Activated CD4-positive, CD25-positive, alpha-beta regulatory T cell treated with anti-CD3 and anti-CD28 coated beads, Interleukin-2, amount 50 U/mL, for 72 hours (primary cell): ENCODE data around the gene GAB2.
"Not testable (repeated sequence)": the region's sequence is repeated elsewhere in the genome, so short reads cannot be mapped to it uniquely, and the experiment has no call there.

Experiments used
- DNase-seq: peaks from one replicate; pipeline ENCODE4 v3.0.0; 2021

GAB2 gene

DNA sequence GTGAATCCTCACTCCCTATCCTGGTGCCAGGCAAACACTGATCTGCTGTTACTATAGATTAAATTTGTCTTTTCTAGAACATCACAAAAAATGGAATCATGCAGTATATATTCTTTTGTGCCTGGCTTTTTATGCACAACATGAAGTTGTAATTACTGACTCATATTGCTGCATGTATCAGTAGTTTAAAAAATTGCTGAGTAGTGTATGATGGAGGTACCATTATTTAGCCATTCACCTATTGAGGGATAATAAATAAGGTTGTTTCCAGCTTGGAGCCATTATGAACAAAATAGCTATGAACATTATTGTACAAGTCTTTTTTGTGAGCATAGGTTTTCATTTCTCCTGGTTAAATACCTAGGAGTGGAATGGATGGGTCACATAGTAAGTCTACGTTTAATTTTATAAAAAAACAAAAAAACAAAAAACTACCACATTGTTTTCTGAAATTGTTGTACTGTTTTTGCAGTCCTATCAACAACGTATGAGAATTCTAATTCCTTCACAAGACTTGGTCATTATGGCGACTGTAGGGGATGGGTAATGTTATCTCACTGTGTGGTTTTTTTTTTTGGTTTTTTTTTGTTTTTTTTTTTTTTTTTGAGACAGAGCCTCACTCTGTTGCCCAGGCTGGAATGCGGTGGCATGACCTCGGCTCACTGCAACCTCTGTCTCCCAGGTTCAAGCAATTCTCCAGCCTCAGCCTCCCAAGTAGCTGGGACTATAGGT, 117.3 kb downstream of the GAB2 start:
- no peak for DNase-seq

DNA sequence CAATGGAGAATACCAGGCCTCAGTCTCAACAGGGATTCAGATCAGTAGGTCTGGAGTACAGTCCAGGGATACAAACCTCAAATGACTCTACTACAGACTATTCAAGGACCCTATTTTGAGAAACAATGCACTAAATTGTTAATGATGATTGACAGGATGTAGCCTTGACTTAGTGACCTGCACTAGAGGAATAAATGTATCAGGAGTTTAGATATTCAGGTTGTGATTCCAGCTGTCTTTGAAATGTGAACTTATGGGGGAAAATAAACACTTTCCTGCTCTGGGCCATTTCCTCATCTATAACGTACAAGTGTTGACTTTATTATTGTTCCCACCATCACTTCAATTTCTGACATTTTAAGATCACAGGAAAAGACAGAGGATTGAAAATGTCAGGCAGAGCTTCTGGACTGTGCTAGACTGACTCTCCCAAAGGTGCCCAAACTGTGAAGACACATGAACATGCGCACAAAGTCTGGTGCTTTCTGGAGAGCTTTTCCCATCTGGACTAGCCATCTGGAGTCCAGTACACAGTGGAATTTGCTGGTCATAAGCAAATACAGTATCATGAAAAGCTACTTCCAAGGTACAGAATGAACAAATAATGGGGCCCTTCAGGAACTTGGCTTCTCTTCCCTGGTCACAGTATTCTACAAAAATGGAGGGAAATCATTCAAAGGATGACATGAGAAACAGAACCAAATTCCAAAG, 118.5 kb downstream of the GAB2 start:
- DNase-seq: no peak

DNA sequence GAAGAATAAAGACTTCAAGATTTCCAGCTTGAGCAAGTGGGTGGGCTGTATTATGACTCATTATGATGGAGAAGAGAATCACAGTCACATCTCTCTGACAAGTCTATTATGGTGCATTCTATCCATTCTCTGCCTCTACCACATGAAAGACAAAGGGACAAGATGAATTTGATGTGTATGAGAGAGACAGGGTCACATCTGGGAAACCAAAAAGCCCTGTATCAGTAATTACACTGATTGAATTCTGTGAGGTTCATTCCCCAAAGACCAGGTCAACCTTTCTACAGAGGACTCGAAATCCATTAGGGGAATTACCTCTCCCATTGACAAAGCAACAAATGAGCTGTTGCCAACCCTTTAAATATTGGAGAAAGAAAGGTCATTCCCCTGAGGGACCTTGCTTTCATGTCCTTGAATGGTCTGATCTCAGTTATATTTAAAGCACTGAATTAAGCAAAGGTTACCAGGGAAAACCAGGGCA, 119.3 kb downstream of the GAB2 start:
- DNase-seq: no peak

DNA sequence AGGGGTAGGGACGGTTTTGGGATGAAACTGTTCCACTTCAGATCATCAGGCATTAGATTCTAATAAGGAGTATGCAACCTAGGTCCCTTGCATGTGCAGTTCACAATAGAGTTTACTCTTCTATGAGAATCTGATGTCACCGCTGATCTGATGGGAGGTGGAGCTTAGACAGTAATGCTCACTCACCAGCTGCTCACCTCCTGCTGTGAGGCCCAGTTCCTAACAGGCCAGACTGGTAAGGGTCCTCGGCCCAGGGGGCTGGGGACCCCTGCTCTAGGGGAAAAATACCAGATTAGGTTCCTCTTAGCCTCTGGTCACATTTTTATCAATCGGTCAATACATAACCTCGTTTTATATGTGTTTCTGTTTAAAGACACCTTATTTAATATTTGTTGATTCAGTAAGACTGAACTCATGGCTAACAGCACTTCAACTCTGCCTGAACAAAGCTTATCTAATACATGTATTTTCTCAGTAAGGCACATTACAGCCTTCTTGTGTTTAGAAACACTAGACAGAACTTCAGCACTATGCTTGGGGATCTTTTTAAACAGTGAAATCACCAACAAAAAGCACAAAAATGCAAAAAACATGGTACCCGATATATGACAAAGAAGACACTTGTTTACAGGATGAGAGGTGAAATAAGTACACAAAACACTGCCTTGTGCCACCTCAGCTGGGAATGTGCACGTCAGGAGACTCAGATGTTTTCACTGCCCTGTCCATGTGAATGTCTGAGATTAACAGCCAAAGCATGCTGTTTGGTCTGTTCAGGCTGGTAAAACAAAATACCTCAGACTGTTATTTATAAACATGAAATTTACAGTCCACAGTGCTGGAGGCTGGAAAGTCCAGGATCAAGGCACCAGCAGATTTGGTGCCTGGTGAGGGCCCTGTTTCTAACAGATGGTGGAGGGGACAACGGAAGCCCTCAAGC, 121.4 kb downstream of the GAB2 start:
- no peak for DNase-seq

DNA sequence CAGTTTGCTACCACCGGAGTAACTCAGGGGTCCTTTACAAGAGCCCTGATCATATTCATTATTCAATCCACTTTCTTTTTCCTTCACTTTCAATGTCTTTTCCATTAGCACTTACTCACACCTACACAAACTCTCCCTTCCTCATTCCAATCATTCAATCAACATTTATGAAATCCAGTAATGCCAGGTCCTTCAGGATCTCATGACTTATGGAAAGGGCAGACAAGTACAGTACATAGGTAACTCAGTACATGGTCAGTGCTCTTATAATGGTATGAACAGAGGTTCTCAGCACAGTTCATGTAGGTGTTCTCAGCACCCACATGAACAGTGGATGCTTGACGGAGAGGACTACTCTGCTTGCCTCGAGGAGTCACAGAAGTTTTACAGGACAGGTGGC, 122.3 kb downstream of the GAB2 start:
- no peak for DNase-seq

DNA sequence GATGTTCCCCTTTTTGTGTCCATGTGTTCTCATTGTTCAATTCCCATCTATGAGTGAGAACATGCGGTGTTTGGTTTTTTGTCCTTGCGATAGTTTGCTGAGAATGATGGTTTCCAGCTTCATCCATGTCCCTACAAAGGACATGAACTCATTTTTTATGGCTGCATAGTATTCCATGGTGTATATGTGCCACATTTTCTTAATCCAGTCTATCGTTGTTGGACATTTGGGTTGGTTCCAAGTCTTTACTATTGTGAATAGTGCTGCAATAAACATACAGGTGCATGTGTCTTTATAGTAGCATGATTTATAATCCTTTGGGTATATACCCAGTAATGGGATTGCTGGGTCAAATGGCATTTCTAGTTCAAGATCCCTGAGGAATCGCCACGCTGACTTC, 123.5 kb downstream of the GAB2 start:
- DNase-seq: not testable (repeated sequence)

DNA sequence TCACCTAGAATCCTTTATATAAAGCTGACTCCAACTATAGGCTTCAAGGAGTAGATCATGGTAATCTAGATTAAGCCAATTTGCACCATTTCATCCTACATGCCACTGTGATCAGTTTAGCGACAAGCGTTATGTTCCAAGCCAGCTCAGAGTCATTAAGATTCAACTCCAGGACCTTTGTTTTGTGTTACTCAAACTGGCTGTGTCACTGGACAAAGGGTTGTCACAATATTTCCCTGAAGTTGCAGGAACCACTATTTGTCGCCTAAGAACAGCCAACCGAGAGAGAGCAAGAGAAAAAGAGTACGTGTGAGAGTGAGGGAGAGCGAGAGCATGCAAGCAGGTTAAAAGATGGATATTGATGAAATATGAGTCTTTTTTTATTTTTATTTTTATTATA, 124.1 kb downstream of the GAB2 start:
- no peak for DNase-seq

DNA sequence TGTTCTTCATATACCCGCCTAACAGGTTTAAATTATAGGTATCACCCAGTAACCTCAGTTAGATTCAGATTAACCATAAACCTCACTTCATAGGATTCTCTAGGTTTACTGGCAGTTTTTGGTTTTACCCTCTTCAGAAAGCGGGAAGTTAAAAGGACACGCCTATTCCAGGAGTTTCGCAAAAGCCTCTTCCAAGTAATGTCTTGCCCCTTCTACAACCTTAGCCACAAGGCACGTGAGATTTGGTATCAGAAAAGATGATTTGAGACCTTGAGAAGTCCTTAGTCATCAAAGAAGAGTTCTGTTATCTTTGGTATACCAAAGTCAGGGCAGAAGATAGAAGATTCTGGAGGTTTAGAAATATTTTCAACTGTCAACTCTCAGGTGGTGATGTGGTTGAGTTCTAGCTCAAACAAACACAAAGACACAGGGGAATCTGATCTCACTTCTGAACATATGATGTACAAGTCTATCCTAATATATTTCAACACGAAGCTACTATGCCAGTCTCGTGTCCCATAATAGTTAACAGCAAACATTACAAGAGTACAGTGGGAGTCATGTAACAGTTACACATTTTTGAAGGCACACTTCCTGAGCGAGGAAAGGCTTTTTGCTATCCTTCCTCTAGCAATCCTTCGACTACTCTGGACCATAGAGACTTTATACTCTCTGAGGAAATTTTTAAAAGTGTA, 125.4 kb downstream of the GAB2 start:
- DNase-seq: no peak

DNA sequence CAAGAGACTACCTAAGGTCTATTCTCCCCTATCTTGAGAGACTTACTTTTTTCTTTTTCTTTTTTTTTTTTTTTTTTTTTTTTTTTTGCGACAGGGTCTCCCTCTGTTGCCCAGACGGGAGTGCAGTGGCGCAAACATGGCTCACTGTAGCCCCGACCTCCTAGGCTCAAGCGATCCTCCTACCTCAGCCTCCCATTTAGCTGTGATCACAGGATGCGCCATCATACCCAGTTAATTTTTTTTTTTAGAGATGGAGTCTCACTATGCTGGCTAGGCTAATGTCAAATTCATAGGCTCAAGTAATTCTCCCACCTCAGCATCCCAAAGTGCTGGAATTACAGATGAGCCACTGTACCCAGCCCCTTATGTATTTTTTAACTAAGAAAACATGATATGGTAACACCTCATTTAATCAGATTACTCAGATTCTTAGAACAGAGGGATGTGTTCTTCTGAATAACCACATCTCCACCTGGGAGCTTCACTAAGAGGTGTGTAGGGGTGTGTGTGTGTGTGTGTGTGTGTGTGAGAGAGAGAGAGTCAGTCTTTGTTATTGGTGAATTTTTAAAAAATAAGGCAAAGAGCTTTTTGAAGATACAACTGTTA, 126.0 kb downstream of the GAB2 start:
- DNase-seq: no peak

DNA sequence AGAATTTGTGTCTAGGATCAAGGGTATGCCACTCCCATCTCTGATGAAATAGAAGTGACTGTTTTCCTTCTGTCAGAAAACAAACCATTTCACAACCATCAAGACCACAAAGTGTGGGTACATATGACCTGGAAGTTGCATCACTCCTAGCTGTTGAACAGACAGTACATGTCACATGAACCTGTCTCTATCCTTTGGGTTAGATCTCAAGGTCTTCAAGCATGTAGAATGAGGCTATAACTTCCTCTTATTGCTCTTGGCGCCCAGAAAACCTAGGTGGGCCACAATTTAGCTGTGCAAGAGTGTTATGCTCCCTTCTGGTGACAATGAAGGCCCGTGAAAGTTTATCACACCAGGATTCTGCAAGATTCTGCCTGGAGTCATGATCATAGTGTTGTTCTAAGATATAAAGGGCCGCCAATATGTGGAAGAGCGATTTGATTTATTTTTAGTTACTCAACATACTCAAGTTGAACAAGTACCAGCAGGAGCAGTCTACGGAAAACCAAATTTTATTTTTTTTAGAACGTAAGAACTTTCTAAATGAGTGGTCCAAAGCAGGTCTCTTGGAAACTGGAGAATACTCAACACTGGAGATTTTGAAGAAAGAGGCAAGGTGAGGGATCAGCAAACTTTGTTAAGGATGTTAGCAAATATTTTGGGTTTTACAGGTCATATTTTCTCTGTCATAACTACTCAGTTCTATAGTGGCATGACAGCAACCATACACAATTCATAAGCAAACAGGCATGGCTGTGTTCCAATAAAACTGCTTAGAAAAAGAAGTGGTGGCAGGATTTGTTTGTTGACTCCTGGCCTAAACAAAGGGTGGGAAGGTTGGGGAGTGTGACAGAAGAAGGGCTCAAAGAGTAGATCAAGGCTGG, 127.1 kb downstream of the GAB2 start:
- no peak for DNase-seq

DNA sequence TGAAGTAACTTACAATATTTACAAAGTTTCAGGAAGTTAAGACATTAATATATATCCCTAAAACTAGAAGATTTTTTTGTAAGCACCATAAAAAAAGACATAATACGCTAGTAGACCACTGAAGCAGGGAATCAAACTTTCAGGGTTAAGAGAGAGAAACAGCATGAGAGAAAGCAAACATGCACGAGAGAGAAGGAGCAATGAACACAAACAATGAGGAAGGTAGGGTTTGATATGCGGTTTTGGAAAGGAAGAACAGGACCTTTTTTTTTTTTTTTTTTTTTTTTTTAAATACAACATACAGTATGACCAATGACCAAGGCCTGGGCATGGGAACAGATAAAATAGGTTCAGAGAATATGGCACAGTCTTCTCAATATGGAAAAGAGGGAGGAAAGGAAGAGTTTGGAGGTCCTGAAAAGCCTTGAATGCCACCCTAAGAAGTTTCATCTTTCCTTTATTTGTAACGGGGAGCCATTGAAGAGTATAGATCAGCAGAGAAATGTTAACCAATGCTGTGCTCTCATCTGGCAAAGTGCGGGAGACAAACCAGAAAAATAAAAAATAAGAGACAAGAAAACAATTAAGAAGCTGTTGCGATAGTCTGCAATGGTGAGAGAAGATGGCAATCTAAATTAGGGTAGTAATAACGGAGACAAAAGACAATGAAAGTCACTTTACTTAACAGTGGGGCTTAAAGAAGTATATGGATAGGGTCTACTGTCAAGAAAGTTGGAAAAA, 127.9 kb downstream of the GAB2 start:
- no peak for DNase-seq

DNA sequence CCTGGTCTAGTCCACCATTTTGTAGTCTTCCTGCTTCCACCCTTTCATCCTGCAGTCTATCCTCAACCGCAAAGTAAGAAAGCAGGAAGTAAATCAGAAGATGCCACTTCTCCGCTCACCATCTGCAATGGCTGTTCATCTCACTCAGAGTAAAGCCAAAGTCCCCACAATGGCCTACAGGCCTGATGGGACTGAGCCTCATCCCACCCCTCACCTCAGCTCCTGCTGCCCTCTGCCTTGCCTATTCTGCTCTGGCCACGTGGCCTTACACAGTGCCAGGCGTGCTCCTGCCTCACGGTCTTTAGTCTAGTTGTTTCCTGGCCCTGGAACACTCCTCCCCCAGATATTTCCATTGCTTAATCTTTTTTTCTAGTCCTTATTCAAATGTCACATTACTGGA, 133.4 kb downstream of the GAB2 start:
- no peak for DNase-seq

DNA sequence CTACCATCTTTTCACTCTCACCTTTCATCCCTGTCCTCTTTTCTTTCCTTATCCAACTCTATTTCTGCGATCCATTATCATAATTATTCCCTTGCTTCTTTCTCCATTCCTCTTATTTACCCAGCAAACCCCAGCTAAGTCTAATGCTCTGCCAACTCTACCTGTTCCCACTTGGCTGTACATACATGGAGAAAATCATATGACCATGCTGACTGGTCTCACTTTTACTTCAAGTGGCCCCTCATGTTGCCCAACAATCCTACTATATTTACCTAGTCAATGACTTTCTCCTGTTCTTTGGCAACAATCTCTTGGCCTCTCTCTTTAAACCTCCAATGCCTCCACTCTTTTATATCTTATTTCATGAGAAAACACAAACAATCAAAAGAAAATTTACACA, 134.8 kb downstream of the GAB2 start:
- no peak for DNase-seq

DNA sequence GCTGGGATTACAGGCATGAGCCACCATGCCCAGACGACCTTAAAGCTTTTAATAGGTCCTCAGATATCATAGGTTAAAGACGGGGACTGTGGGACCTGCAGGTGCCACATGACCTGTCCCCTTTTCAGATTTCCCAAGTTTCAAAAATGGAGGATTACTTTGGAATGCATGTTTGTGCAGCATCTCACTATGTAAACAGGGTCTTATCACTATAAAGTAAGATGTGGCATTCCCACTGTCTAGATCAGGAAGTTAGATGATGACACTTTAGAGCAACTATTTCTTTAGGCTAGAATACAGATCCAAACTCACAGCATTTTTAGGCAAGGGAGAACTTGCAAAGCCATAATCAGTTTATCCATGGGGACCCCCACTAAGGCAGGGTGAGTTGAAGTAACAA, 136.1 kb downstream of the GAB2 start:
- DNase-seq: no peak

DNA sequence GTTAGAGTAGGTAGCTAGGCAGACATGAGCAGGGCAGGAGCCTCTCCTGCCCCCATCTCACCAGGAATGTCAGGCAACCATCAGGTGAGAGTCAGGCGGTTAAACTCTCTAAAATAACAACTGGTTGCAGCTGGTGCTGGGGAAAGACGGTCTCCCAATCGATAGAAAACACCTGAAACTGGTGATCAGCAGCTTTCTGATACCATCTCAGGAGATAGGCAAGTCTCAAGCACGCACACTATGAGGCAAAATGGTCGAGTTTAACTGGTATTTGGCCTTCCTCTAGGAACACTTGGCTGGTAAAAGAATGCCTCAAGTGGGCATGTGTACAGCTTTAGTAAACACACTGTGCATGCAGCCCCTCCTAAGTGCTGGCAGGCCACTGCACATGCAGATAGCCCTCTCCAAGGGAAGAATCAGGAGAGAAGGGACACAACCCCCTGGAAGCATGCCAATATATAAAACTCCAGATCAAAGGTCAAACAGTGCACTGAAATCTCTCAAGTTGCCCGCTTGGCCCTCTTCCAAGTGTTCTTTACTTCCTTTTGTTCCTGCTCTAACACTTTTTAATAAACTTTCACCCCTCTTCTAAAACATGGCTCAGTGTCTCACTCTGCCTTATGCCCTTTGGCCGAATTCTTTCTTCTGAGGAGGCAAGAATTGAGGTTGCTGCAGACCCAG, 140.2 kb downstream of the GAB2 start:
- no peak for DNase-seq

DNA sequence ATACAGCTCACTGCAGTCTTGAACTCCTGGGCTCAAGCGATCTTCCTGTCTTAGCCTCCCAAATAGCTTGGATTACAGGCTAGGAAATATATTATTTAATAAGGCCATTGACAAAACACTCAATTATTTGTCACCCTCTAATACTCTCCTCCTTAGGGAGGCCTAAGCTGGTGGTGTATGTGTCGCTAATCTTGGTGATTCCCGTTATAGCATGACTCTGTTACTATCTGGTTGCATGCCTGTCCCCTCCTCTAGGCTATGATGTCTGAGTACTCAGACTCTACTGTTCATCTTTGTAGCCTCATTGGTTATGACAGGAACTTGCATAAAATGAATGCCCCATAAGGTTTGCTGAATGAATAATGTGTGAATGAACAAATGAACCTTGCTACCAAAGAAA, 141.3 kb downstream of the GAB2 start:
- DNase-seq: no peak

DNA sequence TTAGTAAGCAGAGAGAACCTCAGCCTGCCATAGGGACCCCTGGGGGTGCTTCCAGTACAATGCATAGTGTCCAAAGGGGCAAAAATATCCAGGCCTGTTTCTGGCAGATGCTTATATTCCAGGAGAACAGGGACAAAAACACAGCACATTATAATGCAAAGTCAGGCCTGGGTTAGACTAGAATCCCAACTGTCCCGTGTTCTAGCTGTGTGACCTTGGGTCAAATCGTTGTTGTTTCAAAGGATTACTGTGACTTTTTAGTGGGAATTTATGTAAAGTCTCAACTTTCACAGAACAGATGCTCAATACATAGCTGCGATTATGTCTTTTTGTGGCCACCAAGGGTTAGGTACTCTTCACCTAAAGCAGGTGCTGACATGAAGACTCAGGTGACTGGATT, 142.9 kb downstream of the GAB2 start:
- no peak for DNase-seq

DNA sequence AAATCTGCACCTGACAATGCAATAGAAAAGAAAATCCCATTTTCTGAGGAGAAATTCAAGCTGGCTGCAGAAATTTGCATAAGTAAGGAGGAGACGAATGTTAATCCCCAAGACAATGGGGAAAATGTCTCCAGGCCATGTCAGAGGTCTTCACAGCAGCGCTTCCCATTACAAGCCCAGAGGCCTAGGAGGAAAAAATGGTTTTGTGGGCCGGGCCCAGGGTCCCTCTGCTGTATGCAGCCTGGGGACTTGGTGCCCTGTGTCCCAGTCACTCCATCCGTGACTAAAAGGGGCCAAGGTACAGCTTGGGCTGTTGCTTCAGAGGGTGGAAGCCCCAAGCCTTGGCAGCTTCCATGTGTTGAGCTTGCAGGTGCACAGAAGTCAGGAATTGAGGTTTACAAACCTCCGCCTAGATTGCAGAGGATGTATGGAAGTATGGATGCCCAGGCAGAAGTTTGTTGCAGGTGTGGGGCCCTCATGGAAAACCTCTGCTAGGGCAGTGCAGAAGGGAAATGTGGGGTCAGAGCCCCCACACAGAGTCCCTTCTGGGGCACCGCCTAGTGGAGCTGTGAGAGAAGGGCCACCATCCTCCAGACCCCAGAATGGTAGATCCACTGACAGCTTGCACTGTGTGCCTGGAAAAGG, 144.9 kb downstream of the GAB2 start:
- DNase-seq: not testable (repeated sequence)

DNA sequence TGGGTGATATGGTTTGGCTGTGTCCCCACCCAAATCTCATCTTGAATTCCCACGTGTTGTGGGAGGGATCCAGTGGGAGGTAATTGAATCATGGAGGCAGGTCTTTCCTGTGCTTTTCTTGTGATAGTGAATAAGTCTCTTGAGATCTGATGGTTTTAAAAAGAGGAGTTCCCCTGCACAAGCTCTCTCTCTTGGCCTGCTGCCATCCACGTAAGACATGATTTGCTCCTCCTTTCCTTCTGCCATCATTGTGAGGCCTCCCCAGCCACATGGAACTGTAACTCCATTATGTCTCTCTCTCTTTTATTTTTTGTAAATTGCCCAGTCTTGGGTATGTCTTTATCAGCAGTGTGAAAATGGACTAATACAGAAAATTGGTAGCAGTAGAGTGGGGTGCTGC, 145.8 kb downstream of the GAB2 start:
- DNase-seq: not testable (repeated sequence)
